H1 (cell line): ENCODE results near the gene CYB561. TPM values are rescaled to one million over a fixed set of nuclear protein-coding genes. Genes with fewer than 3 reads are reported as not detected.
A peak's percentile ranks its signal among the peaks of the same experiment; 100 is the strongest.

Experiments used
- CTCF ChIA-PET: fragments of 300-600 bp; sonication (Branson Sonifier 250); formaldehyde crosslinking; loops from one replicate; lab custom pipeline; 2021; ENCODE audit not compliant: partially characterized antibody; lab: Charles Lee
- POLR2A ChIA-PET: fragments of 300-600 bp; sonication (Branson Sonifier 250); formaldehyde crosslinking; loops from one replicate; lab custom pipeline; 2021; ENCODE audit warnings: inconsistent platforms; ENCODE audit not compliant: partially characterized antibody; lab: Charles Lee
- DNase-seq, 2 experiments: peaks; one replicate each; pipeline versions ENCODE4 v3.0.0 to v3.0.0-alpha.2; 2010 to 2022; ENCODE audit warnings: low spot score in 2 of 2, low read depth in 1 of 2, mixed read lengths in 1 of 2
- FAIRE-seq: peaks from 2 replicates; lab custom pipeline; 2011; peaks lifted over from hg19 to GRCh38; lab: Jason Lieb, UNC
- H2AFZ ChIP-seq: 2 replicates; pipeline ENCODE4 v1.8.1; 2012; ENCODE audit warnings: low read length, inconsistent platforms
- H2AK5ac ChIP-seq: 2 replicates; pipeline ENCODE4 v1.6.1; 2013; ENCODE audit warnings: low read depth, low read length
- H2BK120ac ChIP-seq: replicated peaks from 2 replicates; pipeline ENCODE3; 2013; ENCODE audit warnings: low read depth, low read length, inconsistent platforms
- H2BK12ac ChIP-seq: 2 replicates; pipeline ENCODE4 v1.6.1; 2013; ENCODE audit warnings: low read depth, low read length
- H2BK15ac ChIP-seq: 2 replicates; pipeline ENCODE4 v1.6.1; 2013; ENCODE audit warnings: low read length
- H2BK20ac ChIP-seq: 2 replicates; pipeline ENCODE4 v1.6.1; 2013; ENCODE audit warnings: low read length
- H2BK5ac ChIP-seq: 2 replicates; pipeline ENCODE4 v1.6.1; 2013; ENCODE audit warnings: low read depth, low read length
- H3K14ac ChIP-seq: 2 replicates; pipeline ENCODE4 v1.6.1; 2013; ENCODE audit warnings: inconsistent platforms; ENCODE audit not compliant: insufficient read length
- H3K18ac ChIP-seq: 2 replicates; pipeline ENCODE4 v1.6.1; 2013; ENCODE audit warnings: low read length; ENCODE audit errors: extremely low read depth
- H3K23ac ChIP-seq: 2 replicates; pipeline ENCODE4 v1.6.1; 2013; ENCODE audit warnings: inconsistent platforms; ENCODE audit not compliant: insufficient read length
- H3K23me2 ChIP-seq: 2 replicates; pipeline ENCODE4 v1.6.1; 2013; ENCODE audit warnings: low read depth, low read length
- H3K27ac ChIP-seq: 2 replicates; pipeline ENCODE4 v1.6.1; 2011; ENCODE audit warnings: low read depth, low read length, inconsistent platforms
- H3K27me3 ChIP-seq, 4 experiments: replicated peaks in 1 of 4; 1 replicate in 1 of 4; 2 replicates in 3 of 4; pipeline versions ENCODE4 v1.6.1 to v1.8.1; 2011 to 2013; ENCODE audit warnings: low read length in 3 of 4, mild to moderate bottlenecking in 3 of 4, inconsistent platforms in 2 of 4, mixed read lengths in 2 of 4, moderate library complexity in 1 of 4; ENCODE audit not compliant: control insufficient read depth in 3 of 4, insufficient read depth in 3 of 4; ENCODE audit errors: extremely low read depth in 1 of 4
- H3K36me3 ChIP-seq, 4 experiments: 2 replicates each; pipeline versions ENCODE4 v1.6.1 to v1.8.1; 2011 to 2013; ENCODE audit warnings: mild to moderate bottlenecking in 4 of 4, low read length in 3 of 4, moderate library complexity in 2 of 4, control low read depth in 1 of 4, inconsistent platforms in 1 of 4; ENCODE audit not compliant: insufficient read depth in 4 of 4, control insufficient read depth in 2 of 4
- H3K4ac ChIP-seq: replicated peaks from 2 replicates; pipeline ENCODE3; 2013; ENCODE audit warnings: low read length, low read depth, mixed read lengths, inconsistent platforms; ENCODE audit not compliant: insufficient read length
- H3K4me1 ChIP-seq, 4 experiments: replicated peaks in 1 of 4; 1 replicate in 1 of 4; 2 replicates in 3 of 4; pipeline versions ENCODE4 v1.6.1 to v1.8.1; 2011 to 2013; ENCODE audit warnings: low read length in 3 of 4, inconsistent platforms in 2 of 4, mixed read lengths in 1 of 4; ENCODE audit not compliant: insufficient read depth in 4 of 4, control insufficient read depth in 3 of 4
- H3K4me2 ChIP-seq, 2 experiments: 2 replicates each; pipeline versions ENCODE4 v1.6.1 to v1.8.1; 2011 to 2013; ENCODE audit warnings: low read depth in 2 of 2, low read length in 2 of 2, control low read depth in 1 of 2, inconsistent platforms in 1 of 2, mild to moderate bottlenecking in 1 of 2; ENCODE audit not compliant: insufficient read depth in 1 of 2
- H3K4me3 ChIP-seq, 4 experiments: fragments of 200-600, 300-600 bp in 1 of 4; sonication (generic), shearing (Covaris generic), sonication (Bioruptor Twin) in 1 of 4; 2 replicates each; pipeline versions ENCODE4 v1.5.1 to v1.8.1; 2011 to 2016; ENCODE audit warnings: low read length in 4 of 4, low read depth in 3 of 4, control low read depth in 2 of 4, inconsistent platforms in 2 of 4, mild to moderate bottlenecking in 2 of 4, mixed read lengths in 1 of 4, moderate library complexity in 1 of 4; ENCODE audit not compliant: insufficient read depth in 2 of 4; ENCODE audit errors: extremely low read depth in 1 of 4
- H3K56ac ChIP-seq: replicated peaks from 2 replicates; pipeline ENCODE3; 2013; ENCODE audit warnings: low read depth, mild to moderate bottlenecking, mixed read lengths, low read length, inconsistent platforms; ENCODE audit not compliant: insufficient read length
- H3K79me1 ChIP-seq: 2 replicates; pipeline ENCODE4 v1.6.1; 2013; ENCODE audit warnings: low read depth, low read length, control low read depth
- H3K79me2 ChIP-seq, 2 experiments: 2 replicates each; pipeline versions ENCODE4 v1.6.1 to v1.8.1; 2012 to 2013; ENCODE audit warnings: low read length in 2 of 2, mild to moderate bottlenecking in 2 of 2, inconsistent platforms in 1 of 2; ENCODE audit not compliant: insufficient read depth in 2 of 2, control insufficient read depth in 1 of 2
- H3K9ac ChIP-seq, 4 experiments: replicated peaks in 1 of 4; 1 replicate in 1 of 4; 2 replicates in 3 of 4; pipeline versions ENCODE4 v1.6.1 to v1.8.1; 2011 to 2013; ENCODE audit warnings: low read depth in 3 of 4, low read length in 3 of 4, control low read depth in 2 of 4, mild to moderate bottlenecking in 2 of 4, moderate library complexity in 2 of 4, inconsistent platforms in 1 of 4; ENCODE audit errors: extremely low read depth in 1 of 4
- H3K9me3 ChIP-seq, 2 experiments: 2 replicates each; pipeline versions ENCODE4 v1.6.1 to v1.8.1; 2012 to 2013; ENCODE audit warnings: mild to moderate bottlenecking in 2 of 2, moderate library complexity in 2 of 2, control low read depth in 1 of 2, inconsistent platforms in 1 of 2, low read depth in 1 of 2, low read length in 1 of 2, mixed read lengths in 1 of 2; ENCODE audit not compliant: insufficient read depth in 2 of 2
- H4K20me1 ChIP-seq, 2 experiments: replicated peaks in 1 of 2; 2 replicates each; pipeline versions ENCODE3 to v1.8.1; 2011 to 2013; ENCODE audit warnings: inconsistent platforms in 2 of 2, low read length in 2 of 2, mild to moderate bottlenecking in 1 of 2; ENCODE audit not compliant: insufficient read depth in 2 of 2, control insufficient read depth in 1 of 2
- H4K5ac ChIP-seq: 2 replicates; pipeline ENCODE4 v1.6.1; 2013; ENCODE audit warnings: low read length, low read depth, mixed read lengths, inconsistent platforms; ENCODE audit not compliant: insufficient read length
- H4K8ac ChIP-seq: 2 replicates; pipeline ENCODE4 v1.8.0; 2013; ENCODE audit warnings: mild to moderate bottlenecking, moderate library complexity, low read length, inconsistent platforms; ENCODE audit not compliant: insufficient read depth; ENCODE audit errors: extremely low read depth
- H4K91ac ChIP-seq: replicated peaks from 2 replicates; pipeline ENCODE3; 2013; ENCODE audit warnings: low read length, mixed read lengths, inconsistent platforms; ENCODE audit not compliant: insufficient read length
- CHD2 ChIP-seq: IDR thresholded peaks from 2 replicates; pipeline ENCODE4 v1.6.1; 2012; ENCODE audit warnings: low read length, improper control_type of control experiment
- POLR2AphosphoS5 ChIP-seq: IDR thresholded peaks from 2 replicates; pipeline ENCODE4 v1.6.1; 2011; ENCODE audit warnings: low read depth, low read length
- RAD21 ChIP-seq, 2 experiments: IDR thresholded peaks in 1 of 2; conservative IDR thresholded peaks in 1 of 2; 2 replicates each; pipeline ENCODE4 v1.6.1; 2011; ENCODE audit warnings: low read depth in 2 of 2, low read length in 2 of 2, improper control_type of control experiment in 1 of 2, inconsistent platforms in 1 of 2, mild to moderate bottlenecking in 1 of 2, moderate library complexity in 1 of 2
- SAP30 ChIP-seq: fragments of 300-600 bp; sonication (generic); IDR thresholded peaks from 2 replicates; pipeline ENCODE4 v1.7.1; 2012; ENCODE audit warnings: low read length, moderate library complexity, mild to moderate bottlenecking, inconsistent platforms; ENCODE audit not compliant: insufficient read depth, insufficient replicate concordance
- USF2 ChIP-seq: IDR thresholded peaks from 2 replicates; pipeline ENCODE4 v1.6.1; 2011; ENCODE audit warnings: low read length, improper control_type of control experiment
- YY1 ChIP-seq: IDR thresholded peaks from 2 replicates; pipeline ENCODE4 v1.6.1; 2011; ENCODE audit warnings: low read depth, mild to moderate bottlenecking, low read length
- ZNF274 ChIP-seq: IDR thresholded peaks from 2 replicates; pipeline ENCODE4 v1.7.0; 2012; ENCODE audit warnings: low read length, borderline replicate concordance; ENCODE audit errors: extremely low read depth
- WGBS, 2 experiments: shearing (Covaris generic) in 1 of 2; methylation state at CpG; one replicate each; pipeline versions ENCODE4 v1.1.6 to v1.1.7; 2013 to 2015; ENCODE audit warnings: low lambda C conversion rate in 2 of 2, mixed read lengths in 2 of 2, inconsistent platforms in 1 of 2, low coverage in 1 of 2, missing lambda C conversion rate in 1 of 2; ENCODE audit not compliant: insufficient replicate concordance in 2 of 2, insufficient coverage in 1 of 2, insufficient read length in 1 of 2; ENCODE audit errors: extremely low coverage in 1 of 2, missing lambda C conversion rate in 1 of 2; 5-methylcytosine and 5-hydroxymethylcytosine counted together
- polyA plus RNA-seq, 7 experiments: library from polyadenylated mRNA; depleted of rRNA in 3 of 7; stranded (reverse) in 5 of 7; unstranded in 2 of 7; fragments of >200 nt in 5 of 7; fragments of 200-250 nt in 2 of 7; gene quantifications; 1 replicate in 5 of 7; 2 replicates in 1 of 7; 4 replicates in 1 of 7; pipeline versions ENCODE4 v1.2.1 to v1.2.3, GENCODE V29; 2011 to 2013; ENCODE audit warnings: missing spikeins in 2 of 7, mixed read lengths in 2 of 7
- total RNA-seq: library from RNA; stranded (reverse); fragmentation: NEBNext Ultra II Directional; extraction: Animal tissue kit (Norgen Biotek cat#: 25700); gene quantifications from 2 replicates; pipeline ENCODE4 v1.2.1, GENCODE V29; 2021
- TF ChIP-seq, protein P1 (sequence below), 3 experiments: IDR thresholded peaks; 1 replicate in 2 of 3; 2 replicates in 1 of 3; pipeline versions ENCODE4 v1.5.1 to v1.6.1; 2011; ENCODE audit warnings: low read length in 3 of 3, mild to moderate bottlenecking in 3 of 3, inconsistent platforms in 2 of 3, low read depth in 1 of 3, moderate library complexity in 1 of 3; ENCODE audit not compliant: insufficient read depth in 1 of 3; ENCODE audit errors: control extremely low read depth in 1 of 3

CYB561 gene
- total and polyA plus RNA-seq, 2 of the 8 experiments (the other 6 are each of a cell fraction or from before 2014, with no cell fraction given): 19.7 to 23.4 TPM

DNA sequence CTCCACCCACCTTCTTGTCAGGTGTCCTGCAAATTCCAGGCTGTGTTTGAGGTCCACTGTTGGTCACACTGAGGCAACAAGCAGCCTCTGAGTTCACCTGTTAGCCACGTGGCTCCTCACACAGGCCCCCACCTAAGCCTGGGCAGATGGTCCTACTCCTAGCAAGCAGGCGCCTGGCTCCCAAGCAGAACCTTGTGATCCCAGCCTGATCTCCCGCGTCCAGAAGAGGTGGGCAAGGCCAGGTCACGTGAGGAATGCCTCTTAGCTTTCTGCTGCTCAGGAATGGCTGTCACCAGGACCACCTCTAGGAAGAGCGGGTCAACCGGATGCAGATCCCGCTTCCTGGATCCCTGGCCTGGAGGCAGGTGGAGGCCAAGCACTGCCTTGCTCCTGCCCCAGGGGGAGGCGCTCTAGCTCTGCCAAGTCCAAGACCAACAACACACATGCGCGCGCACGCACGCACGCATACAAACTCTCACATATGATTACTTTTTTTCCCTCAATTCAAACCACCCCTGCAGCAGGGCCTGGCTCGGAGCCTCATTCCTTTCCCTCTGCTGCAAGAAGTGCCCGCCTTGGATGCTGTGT is 9.5 kb downstream of the CYB561 start:
- H3K36me3 ChIP-seq: no peaks in the 10 kb centered on the region
- H2BK120ac ChIP-seq: no peak overlapping the region
- H3K18ac ChIP-seq: no peak overlapping the region
- H2BK5ac ChIP-seq: peak overlapping the region; percentile 35
- FAIRE-seq (no peak), DNase-seq (peak in 1 of 2 experiments; percentile 68)
- 0 out of 2 replicates have a peak overlapping the region, but pooled peaks have one; percentile 50 for H2BK12ac ChIP-seq
- no peak overlapping the region; the same call in 1 of the 2 replicates for H4K8ac ChIP-seq
- H3K4me3 ChIP-seq: no peak overlapping the region; a peak in 1 of 8 replicates
- H4K20me1 ChIP-seq: peaks cover 0 to 2% of the 10 kb centered on the region in 2 experiments
- 84% methylated on average over 17 of the region's 17 CpGs; no CpG with 5 or more reads in 1 of the 2 experiments for WGBS, 2 experiments
- no peaks in the 10 kb centered on the region for H3K9me3 ChIP-seq
- peaks cover 4% of the 10 kb centered on the region; the same call in 1 of the 2 replicates for H3K79me1 ChIP-seq
- no peak overlapping the region for H3K27ac ChIP-seq
- ChIA-PET POLR2A (interaction anchor here (0.9 to 4.8 kb wide), 9 partner anchors 10 to 243 kb away, joined by 3 to 33 read pairs (median 3); partner anchors contain the start of genes ACE and CYB561), CTCF (interaction anchor here (0.6 to 29.0 kb wide), 48 partner anchors 5 to 1204 kb away, joined by 3 to 758 read pairs (median 5); partner anchors contain the start of genes ACE, CYB561, DCAF7 and KCNH6)
- no peak overlapping the region for H4K91ac ChIP-seq
- no peak overlapping the region for H3K9ac ChIP-seq
- no peaks in the 10 kb centered on the region for H3K27me3 ChIP-seq
- H3K23me2 ChIP-seq: no peaks in the 10 kb centered on the region
- H2AK5ac ChIP-seq: peak overlapping the region; percentile 60; the same call in 1 of the 2 replicates
- H3K4me2 ChIP-seq: no peak overlapping the region
- no peak overlapping the region for H3K14ac ChIP-seq
- no peak overlapping the region for H2BK15ac ChIP-seq
- no peak overlapping the region for H2AFZ ChIP-seq
- no peak overlapping the region for H2BK20ac ChIP-seq
- no peak overlapping the region for H3K4ac ChIP-seq
- H3K23ac ChIP-seq: no peak overlapping the region
- H4K5ac ChIP-seq: no peak overlapping the region
- peaks cover 0 to 21% (median 6%) of the 10 kb centered on the region in 4 experiments; a peak in 5 of 7 replicates for H3K4me1 ChIP-seq
- H3K56ac ChIP-seq: no peak overlapping the region
- no peaks in the 10 kb centered on the region for H3K79me2 ChIP-seq
- peak; percentile 63 to 68 for TF ChIP-seq RAD21 (IDR thresholded peaks at IDR 0.05 in 1 of 2, conservative IDR thresholded peaks at IDR 0.05 in 1 of 2; ENCODE audit: low read depth in 2 of 2, low read length in 2 of 2)
- TF ChIP-seq, protein P1, sequence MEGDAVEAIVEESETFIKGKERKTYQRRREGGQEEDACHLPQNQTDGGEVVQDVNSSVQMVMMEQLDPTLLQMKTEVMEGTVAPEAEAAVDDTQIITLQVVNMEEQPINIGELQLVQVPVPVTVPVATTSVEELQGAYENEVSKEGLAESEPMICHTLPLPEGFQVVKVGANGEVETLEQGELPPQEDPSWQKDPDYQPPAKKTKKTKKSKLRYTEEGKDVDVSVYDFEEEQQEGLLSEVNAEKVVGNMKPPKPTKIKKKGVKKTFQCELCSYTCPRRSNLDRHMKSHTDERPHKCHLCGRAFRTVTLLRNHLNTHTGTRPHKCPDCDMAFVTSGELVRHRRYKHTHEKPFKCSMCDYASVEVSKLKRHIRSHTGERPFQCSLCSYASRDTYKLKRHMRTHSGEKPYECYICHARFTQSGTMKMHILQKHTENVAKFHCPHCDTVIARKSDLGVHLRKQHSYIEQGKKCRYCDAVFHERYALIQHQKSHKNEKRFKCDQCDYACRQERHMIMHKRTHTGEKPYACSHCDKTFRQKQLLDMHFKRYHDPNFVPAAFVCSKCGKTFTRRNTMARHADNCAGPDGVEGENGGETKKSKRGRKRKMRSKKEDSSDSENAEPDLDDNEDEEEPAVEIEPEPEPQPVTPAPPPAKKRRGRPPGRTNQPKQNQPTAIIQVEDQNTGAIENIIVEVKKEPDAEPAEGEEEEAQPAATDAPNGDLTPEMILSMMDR (IDR thresholded peaks at IDR 0.05; ENCODE audit: control extremely low read depth in 1 of 3, insufficient read depth in 1 of 3, low read depth in 1 of 3, low read length in 3 of 3): peak; percentile 57 to 66 (median 58)
- TF ChIP-seq ZNF274: no peak
- no peak for TF ChIP-seq CHD2
- TF ChIP-seq SAP30: no peak
- no peak for TF ChIP-seq USF2
- no peak for TF ChIP-seq POLR2AphosphoS5
- no peak for TF ChIP-seq YY1
